Pericardium fibroblast (primary cell): Measurements from ENCODE around the gene PTGR3. TPM values are rescaled to one million over a fixed set of nuclear protein-coding genes. Genes with fewer than 3 reads are reported as not detected.

Experiments used
- total RNA-seq: library from RNA; depleted of rRNA; stranded (reverse); fragments of >200 nt; gene quantifications from 2 replicates; pipeline ENCODE4 v1.2.3, GENCODE V29; 2015

The PTGR3 gene, protein sequence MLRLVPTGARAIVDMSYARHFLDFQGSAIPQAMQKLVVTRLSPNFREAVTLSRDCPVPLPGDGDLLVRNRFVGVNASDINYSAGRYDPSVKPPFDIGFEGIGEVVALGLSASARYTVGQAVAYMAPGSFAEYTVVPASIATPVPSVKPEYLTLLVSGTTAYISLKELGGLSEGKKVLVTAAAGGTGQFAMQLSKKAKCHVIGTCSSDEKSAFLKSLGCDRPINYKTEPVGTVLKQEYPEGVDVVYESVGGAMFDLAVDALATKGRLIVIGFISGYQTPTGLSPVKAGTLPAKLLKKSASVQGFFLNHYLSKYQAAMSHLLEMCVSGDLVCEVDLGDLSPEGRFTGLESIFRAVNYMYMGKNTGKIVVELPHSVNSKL
- total RNA-seq, result 13.4 and 16.5 TPM in 2 replicates

GRCh38 chr18:75209129-75209950, at the start of gene PTGR3:
TSS of gene PTGR3 (minus strand) at chr18:75209139. CDS start at chr18:75209058, 81 bp downstream.

DNA sequence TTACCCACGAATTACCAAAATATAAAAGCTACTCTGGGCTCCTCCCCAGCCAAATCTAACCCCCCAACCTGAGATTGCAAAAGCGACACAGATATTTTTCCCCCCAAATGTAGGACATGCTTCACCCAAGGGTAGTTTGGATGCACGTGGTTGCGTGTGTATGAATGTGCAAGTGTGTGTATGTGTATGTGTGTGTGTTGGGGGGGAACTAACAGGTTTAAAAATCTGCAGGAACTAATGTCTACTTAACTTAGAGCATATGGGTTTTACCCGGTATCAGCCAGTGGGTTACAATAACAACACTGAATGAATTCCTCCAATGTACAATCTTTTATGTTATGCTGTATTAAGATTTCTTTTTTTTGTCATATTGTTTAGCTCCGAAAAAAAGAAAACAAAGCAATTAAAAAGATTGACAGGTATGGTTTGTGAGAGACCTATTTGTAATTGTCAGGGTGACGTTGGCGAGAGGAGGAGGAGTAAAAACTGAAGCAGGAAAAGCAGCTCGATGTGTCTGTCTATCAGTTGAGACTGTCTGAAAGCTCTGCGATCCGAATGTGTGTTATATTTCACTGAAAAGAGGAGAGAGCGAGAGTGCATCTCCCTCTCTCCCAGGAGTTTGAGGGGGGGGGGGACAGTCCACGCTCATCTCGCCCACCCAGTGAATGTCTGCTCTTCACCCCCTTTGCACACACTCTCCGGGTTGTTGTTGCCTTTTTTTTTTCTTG, 1.5 kb upstream of the PTGR3 start, which contains the start of gene TSHZ1:
Gene TSHZ1, plus strand, starts transcription at position 524 of the 728 bp plus-strand sequence. CDS start 1,080 bp downstream, outside the sequence.

Other genes starting within 250 kb of the PTGR3 start
- 6.2 and 13.4 TPM in 2 replicates for gene TSHZ1, start 1.7 kb upstream of the PTGR3 start, total RNA-seq
- not detected in 2 replicates for gene SMIM21, start 218.6 kb upstream of the PTGR3 start, total RNA-seq